NCI-H774 (cell line): ENCODE results near the gene KL.

Experiments used
- DNase-seq: peaks from one replicate; lab custom pipeline; 2025; lab: John Stamatoyannopoulos, UW

Gene KL

GRCh38 chr13:33111414-33112110 lies 95.3 kb downstream of the KL start:
- DNase-seq = no peak

GRCh38 chr13:33112766-33113165 lies 96.5 kb downstream of the KL start:
- no peak for DNase-seq

DNA sequence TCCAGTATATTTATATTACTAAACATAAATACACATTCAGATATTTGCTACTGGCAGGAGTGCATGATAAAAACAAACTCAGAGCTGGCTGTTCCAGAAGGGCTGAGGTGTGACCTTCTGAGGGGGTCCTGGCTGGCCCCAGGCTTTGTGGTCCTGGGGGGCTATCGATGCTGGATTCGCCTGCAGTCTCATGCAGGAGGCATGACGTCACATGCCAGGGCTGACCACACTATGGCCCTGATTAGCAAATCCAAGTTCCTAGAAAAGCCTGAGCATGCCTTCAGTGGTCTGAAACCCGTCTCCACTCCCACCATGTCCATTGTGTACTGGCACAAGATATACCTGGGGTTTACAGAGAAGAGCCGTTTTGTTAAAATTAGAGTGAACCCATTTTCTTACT lies 97.9 kb downstream of the KL start:
- DNase-seq = no peak

GRCh38 chr13:33115274-33115673 lies 99.1 kb downstream of the KL start:
- no peak for DNase-seq
